IPS-NIHi11 (cell line): ENCODE results near the gene FAM222B.
"Not testable (repeated sequence)": the region's sequence is repeated elsewhere in the genome, so short reads cannot be mapped to it uniquely, and the experiment has no call there.

Source experiments
- DNase-seq: peaks from one replicate; pipeline ENCODE4 v3.0.0; 2012; ENCODE audit warnings: mixed read lengths, low spot score

FAM222B gene

DNA sequence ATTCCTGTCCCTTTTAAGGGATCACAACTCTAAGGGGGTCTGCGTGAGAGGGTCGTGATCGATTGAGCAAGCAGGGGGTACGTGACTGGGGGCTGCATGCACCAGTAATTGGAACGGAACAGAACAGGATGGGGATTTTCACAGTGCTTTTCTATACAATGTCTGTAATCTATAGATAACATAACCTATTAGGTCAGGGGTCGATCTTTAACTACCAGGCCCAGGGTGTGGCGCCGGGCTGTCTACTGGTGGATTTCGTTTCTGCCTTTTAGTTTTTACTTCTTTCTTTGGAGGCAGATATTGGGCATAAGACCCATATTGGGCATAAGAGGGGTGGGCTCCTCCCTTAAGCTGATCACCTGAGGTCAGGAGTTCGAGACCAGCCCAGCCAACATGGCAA, 6.0 kb downstream of the FAM222B start:
- not testable (repeated sequence) for DNase-seq

DNA sequence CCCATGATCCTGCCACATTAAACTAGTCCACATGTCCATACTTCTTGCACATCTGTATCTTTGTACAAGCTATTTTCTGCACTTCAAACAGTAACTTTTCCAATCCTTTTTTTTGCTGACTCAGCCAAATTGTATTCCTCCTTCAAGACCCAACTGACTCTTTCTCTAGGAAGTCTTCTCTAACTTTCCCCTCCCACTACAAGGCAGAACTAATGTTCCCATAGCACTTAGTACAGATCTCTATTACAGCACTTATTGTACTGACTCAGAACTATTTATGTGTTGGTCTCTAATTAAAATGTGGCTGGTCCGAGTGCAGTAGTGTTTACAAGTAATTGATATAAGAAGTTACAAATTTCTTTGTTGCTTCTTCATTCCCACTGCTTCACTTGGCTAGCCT, 8.2 kb downstream of the FAM222B start:
- no peak for DNase-seq

DNA sequence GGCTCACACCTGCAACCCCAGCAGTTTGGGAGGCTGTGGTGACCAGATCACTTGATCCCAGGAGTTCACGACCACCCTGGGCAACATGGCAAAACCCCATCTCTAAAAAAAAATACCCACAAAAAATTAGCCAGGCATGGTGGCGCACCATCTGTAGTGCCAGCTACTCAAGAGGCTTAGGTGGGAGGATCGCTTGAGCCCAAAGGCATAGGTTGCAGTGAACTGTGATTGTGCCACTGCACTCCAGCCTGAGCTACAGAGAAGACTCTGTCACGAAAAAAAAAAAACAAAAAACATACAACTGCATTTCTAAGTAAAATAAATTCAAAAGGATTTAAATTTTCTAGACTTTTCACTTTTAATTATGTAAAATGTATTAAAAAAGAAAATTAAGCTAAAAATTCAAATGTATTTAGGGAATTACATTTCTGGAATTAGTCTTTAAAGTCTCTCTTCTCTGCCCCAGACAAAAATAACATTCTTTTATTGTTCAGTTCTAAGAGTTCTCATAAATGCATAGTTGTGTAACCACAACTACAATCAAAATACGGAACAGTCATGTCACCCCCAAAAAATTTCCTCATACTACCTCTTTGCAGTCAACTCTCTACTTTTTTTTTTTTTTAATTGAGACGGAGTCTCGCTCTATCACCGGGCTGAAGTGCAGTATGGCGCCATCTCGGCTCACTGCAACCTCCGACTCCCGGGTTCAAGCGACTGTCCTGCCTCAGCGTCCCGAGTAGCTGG, 14.1 kb downstream of the FAM222B start:
- no peak for DNase-seq

DNA sequence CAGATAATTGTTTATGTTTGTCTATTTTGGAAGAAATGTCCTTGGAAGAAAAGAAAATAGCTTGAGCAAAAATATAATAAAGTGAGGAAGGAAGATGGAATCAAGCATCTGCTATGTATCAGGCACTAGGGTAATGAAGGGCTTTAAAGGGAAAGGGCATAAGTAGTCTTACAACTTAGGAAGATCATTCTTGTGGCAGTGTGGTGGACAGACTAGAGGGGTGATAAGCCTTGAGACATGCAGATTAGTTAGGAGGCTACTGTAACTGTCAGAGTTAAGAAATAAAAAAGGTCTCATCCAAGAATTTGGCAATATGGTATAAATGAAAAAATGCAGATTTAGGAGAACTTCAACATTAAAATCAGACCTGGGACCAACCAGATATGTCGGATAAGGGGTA, 14.9 kb downstream of the FAM222B start:
- no peak for DNase-seq

DNA sequence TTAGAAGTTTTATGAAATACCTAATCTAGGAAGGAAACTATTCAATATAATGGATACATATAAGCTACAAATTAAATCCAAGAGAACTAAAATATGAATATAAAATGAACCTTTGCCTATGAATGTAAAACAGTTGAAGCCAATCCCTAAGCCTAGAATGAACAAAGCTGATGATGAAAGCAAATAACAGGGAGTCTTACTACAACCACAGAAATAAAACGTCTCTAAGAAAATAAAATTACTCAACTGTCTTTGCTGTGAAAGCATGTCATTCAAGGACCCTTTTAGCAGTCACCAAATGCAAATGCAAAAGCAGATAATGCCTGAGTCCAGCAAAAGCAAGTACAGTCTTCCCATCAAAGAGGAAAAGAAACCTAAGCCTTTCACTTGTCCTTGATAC, 23.0 kb downstream of the FAM222B start:
- DNase-seq: no peak

DNA sequence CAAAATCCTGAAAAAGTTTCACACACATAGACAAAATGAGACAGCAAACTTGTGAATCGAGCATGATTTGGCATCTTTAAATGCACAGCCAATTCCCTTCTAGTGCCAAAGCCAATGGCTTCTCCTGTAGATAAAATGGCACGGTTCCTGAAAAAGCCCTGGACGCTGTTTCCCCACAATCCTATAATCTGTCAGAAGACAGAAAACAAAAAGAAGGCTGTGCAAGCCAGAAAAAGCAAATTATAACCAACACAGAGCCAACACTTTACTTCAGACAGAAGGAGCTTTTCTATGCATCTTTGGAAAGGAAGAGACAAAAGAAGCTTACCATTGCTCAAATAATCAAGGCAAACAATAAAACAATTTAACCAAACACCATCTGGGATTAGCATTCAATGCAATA, 23.8 kb downstream of the FAM222B start:
- DNase-seq: no peak

DNA sequence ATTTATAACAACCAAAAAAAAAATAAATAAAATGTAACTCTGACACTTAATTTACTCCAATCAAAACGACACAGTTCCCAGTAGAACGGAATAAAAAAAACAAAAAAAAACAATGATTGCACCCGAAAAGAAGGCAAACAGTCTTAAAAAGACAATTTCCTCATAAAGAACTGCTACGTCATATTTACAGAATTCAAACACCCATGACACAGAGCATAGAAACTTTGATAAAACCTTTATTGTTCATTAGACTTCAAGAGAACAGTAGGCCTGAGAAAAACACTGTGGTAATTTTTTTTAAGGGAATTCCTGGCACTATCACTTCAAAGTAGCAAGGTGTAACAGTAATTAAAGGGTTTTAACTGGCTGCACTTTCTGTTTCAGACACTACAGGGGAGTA, 26.1 kb downstream of the FAM222B start:
- no peak for DNase-seq

DNA sequence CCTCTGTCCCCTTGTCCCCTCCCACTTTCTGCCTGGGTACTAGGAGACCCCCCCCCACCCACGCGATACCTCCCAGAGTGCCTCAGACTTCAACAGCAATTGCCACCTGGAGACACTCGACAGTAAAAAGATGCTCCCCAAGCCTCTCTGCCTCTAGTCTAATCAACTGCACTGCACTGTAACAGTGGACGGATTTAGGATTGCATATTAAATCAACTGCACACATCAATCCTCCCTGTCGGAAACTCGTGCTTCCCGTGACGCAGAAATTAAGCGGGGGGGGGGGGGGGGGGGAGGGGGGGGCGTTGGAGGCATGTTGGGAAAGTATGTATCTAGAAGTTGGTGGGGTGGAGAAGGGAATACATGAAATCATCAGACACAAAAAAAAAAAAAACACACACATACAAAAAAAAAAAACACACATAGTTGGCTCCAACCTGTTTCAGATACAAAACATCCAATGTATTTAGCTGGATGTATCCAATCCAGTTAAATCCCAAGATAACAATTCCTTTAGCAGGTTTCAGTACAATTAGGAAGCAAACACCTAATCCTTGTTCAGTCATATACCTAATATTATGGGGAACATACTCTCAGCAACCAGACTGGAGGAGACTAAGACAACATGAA, 29.7 kb downstream of the FAM222B start:
- no peak for DNase-seq

DNA sequence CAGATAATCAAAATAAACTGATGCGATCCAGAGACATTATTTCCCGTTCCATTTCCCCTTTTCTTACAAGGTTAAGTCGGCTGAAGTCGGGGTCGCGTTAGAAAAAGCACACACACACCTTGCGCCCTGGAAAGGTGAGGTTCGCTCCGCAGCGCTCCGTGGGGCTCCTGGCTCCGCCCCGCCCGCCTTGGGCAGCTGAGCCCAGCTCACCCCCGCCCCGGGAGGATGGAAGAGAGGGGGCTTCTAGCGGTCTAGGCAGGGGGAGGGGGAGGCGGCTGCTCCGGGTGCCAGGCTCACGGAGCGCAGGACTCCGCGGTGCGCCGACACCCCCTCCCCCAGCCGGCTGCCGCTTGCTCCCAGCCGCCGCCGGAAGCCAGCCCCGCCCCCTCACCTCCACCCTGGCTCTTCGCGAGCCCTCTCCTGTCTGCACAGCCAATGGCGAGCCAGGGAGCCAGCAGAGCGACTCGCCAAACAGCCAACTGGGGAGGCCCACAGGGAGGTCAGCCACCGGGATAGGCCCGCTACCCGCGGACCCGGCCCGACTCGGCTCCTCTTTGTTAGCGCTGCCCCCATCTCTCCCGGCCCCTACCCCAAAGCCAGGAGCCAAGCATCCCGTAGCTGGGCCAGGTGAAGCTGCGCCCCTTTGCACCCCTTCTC, 30.4 kb downstream of the FAM222B start:
- peak; percentile 100 for DNase-seq

DNA sequence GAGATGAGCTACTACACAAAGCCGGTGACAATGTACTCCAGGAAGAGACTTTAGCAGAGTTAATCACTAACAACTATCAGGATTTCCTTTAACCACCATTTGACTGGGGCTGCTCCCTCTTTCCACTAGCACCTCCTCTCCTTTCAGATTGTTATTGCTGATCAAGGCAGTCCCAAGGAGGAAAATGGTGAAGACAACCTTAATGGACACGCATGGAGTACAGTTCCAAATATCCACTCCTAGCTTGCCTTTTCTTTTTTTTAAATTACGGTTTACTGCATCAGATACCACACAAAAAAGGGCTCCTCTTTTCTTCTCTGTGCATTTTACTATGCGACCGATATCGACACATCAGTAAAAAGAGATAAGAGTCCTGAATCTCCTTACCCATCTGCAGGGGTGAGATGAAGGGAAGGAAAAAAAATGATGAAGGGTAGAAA, 30.9 kb downstream of the FAM222B start:
- DNase-seq: peak; percentile 34

DNA sequence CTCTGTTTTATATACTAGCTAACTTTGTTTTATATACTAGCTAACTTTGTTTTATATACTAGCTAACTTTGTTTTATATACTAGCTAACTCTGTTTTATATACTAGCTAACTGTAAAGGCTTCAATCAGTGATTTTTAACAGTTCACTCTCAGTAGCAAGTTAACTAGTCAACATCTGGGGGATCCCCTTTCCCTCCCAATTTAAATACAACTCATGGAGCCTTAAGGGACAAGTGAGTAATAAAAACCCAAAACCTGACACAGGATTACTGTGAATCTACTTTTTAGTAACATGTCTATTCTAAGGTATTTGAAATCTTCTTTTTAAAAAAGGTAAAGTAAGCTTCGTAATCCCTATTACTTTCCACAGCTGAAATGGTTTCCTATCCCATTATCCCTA, 32.2 kb downstream of the FAM222B start:
- no peak for DNase-seq

DNA sequence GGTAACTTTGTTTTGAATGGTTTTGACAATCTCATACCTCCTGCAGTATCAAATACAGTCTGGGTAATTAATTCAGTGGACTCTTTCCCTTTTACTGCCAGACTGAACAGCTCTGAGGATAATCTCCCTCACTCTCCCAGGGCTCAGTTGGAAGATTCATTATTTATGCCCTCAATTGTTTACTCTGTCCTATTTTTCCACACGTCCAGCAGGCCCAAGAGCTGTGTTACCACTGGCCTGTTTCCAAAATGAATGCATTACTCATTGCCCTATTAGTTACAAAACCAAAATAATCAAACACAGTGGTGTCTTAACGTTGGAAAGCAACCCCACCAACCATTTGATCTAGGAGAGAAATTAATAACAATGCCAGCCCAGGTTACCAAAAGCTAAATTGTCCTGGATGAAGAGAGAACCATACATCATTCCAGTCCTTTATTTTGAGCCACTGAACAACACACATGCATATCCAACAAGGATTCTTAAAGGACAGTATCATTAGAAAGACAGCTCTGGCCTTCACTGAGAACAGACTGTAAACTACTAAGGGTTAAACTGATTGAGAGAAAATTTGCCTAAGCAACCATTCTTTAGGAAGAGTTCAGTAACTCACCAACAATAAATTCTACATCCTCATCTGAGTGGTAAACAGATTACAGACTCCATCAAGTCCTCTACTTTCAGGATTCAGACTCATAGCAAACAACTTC, 34.5 kb downstream of the FAM222B start:
- DNase-seq: peak; percentile 17

DNA sequence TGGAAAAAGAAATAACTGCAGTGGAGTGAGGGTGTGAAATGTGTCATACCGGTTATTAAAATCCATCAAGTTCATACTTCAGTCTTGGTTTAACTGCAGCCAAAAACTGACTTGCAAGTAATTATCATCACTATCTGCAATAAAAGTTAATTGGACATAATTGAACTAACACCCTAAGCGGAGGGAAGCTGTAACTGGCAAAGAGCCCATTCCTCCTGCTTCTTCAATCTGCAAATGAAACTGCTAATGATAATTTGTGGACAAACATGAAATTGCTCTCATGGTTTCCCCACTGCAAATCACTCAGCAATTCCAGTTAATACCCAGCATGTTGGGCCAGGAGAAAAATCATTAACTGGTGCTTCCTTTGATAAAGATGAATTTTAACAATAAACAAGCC, 46.5 kb downstream of the FAM222B start:
- DNase-seq: no peak

DNA sequence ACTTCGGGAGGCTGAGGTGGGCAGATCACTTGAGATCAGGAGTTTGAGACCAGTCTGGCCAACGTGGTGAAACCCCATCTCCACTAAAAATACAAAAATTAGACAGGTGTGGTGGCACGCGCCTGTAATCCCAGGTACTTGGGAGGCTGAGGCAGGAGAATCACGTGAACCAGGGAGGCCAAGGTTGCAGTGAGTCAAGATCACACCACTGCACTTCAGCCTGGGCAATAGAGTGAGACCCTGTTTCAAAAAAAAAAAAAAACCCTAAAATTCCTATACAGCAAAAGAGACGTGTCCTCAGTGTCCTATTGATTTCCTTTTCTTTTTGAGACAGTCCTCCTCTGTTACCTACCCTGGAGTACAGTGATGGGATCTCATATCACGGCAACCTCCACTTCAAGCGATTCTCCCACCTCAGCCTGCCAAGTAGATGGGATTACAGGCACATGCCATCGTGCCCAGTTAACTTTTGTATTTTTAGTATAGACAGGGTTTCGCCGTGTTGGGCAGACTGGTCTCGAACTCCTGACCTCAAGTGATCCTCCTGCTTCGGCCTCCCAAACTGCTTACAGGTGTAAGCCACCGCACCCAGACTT, 47.6 kb downstream of the FAM222B start:
- DNase-seq: not testable (repeated sequence)

DNA sequence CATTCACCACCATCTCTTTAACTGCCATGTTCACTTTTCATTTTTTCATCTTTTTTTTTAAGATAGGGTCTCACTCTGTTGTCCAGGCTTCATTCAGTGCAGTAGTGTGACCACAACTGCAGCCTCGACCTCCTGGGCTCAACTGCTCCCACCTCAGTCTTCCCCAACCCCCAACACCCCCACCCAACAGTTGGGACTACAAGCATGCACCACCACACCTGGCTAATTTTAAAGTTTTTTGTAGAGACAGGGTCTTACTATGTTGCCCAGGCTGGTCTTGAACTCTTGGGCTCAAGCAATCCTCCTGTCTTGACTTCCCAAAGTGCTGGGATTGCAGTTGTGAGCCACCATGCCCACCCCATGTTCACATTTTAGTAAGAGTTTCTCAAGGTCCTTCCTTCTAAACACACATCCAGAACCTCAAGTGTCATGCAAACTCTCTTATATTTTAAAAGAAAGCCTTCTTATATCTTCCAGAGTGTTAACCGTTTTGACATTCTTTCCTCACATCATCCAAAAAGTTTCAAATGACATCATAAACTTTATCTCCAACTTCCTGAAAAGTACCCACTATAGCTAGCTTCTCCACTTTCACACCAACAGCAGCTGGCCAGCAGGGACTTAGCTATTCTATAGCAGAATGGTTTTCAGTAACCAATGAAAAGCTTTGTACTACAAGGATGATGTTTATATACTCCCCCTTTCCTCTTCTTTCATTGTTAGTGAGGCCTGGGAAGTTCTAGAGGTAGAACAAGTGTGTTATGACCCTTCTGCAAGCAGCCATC, 49.5 kb downstream of the FAM222B start:
- DNase-seq: no peak

DNA sequence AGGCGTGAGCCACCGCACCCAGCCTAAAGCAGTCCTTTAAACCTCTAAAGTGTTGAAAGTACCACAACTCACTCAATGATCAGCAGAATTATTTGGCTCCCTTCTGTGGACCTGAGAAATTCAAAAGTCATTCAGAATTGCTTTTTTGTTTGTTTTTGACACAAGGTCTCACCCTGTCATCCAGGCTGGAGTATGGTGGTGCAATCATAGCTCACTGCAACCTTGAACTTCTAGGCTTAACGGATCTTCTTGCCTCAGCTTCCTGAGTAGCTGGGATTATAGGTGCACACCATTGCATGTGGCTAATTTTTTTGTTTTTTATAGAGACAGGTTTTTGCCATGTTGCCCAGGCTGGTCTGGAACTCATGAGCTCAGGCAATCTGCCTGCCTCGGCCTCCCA, 54.5 kb downstream of the FAM222B start:
- no peak for DNase-seq

DNA sequence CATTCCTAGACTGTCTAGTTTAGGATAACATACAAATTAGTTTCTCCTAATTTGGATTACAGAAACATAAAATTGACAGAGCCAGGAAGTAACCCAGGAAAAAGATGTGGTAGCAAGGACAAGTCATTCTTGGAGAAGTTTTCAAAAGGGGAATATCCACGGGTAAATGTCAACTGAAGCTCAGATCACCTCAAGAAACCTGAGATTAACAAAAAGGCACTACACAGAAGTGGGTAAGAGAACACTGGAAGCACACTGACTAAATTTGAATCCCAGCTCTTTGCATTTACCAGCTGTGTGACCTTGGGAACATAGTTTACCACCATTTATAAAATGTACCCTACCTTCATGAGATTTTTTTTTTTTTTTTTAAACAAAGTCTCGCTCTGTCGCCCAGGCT, 59.4 kb downstream of the FAM222B start:
- no peak for DNase-seq

DNA sequence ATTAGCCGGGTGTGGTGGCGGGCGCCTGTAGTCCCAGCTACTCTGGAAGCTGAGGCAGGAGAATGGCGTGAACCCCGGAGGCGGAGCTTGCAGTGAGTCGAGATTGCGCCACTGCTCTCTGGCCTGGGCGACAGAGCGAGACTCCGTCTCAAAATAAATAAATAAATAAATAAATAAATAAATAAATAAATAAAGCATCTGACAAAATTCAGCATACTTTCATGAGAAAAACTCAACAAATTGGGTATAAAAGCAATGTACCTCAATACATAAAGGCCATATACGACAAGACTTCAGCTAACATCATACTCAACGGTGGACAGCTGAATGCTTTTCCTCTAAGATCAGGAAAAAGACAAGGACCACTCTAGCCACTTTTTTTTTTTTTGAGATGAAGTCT, 63.0 kb downstream of the FAM222B start:
- DNase-seq: not testable (repeated sequence)

DNA sequence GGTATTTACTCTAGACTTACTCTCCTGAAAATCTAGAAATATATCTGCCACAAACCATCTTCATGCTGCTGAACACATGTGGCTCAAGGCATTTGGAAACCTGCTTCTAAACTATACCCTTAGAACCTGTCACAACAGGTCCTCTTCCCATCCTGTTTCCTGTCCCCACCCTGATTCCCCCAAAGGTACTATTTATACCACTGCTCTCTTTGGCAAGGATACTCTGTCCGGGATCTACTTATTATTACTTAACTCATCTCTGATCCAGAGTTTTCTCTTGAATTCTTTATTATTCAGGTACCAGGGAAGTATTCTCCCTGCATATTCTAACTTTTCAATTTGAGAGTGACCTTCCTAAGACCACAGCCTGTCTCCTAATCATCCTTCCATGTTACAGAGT, 65.4 kb downstream of the FAM222B start:
- DNase-seq: no peak

DNA sequence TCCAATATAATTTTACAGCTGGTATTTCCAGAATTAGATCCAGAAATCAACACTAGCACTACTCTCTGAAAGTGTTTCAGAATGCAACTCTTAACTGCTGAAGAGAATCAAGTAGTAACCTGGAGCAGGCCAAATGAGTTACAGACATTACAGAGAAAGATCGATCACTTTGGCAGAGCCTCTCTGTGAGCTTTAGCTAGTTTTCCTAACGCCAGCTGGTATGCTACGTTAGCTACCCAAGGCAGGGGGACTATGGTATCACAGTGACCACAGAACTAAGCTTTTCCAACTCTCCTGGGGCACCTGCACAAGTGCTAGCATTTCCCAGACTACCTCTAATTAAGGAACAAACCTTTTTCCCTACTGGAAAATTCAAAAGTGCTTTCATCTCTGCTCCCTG, 68.4 kb downstream of the FAM222B start:
- DNase-seq: no peak

DNA sequence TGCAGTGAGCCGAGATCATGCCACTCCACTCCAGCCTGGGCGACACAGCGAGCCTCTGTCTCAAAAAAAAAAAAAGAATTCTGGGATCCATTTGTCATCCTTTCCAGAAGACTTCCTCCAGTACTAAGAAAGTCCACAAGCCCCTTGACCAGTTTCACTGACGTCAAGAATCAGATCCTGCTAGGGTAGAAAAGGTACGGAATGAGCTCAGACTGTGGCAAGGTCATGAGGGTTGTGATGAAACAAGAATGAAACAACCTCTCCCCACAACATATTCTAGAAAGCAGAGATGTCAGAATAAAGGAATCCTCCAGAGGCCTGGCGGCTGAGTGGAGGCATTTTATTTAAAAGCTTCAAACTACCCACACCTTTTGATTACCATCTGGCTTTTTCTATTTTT, 68.9 kb downstream of the FAM222B start:
- no peak for DNase-seq

DNA sequence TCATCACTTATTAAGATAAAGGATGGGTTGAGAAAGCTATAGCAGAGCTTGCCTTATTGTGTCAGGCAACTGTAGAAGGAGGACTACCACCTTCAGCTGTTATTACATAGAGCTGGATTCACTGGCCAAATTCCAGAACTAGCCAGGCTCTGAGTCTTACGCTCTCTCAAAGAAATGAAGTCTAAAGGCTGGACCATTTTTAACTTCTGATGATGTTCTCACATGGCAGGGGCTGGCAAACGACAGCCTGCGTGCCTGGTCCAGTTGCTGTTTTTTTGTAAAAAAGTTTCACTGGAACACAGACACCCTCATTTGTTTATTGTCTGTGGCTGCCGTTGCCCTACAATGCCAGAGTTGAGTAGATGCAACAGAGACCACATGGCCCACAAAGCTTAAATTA, 77.6 kb downstream of the FAM222B start:
- DNase-seq: no peak
